GM10266 (cell line): ENCODE data around the gene SLC25A30.

Experiments
- DNase-seq: peaks from one replicate; pipeline ENCODE4 v3.0.0; 2012; ENCODE audit errors: extremely low spot score
- CTCF ChIP-seq: IDR thresholded peaks from 2 replicates; pipeline ENCODE4 v1.5.1; 2012; ENCODE audit warnings: mild to moderate bottlenecking, low read depth; ENCODE audit not compliant: control insufficient read depth, insufficient read depth; ENCODE audit errors: missing control alignments

The SLC25A30 gene

DNA sequence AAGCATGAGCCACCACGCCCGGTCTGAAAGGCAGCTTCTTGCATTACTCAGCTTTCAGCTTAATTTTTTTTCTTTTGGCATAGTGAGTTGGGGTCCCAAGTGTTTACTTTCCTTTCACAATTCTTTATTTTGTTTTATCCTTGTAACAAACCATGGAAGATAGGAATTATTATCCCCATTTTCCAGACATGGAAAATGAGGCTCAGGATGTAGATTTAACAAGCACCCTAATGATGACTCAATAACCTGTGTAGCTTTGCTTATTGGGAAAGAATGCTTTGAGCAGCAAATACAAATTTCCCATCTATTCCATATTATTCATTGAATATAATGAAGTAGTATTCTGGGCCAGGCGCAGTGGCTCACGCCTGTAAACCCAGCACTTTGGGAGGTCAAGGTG is 33.1 kb upstream of the SLC25A30 start:
- no peak for TF ChIP-seq CTCF
- no peak for DNase-seq

GRCh38 chr13:45448965-45449559 is 30.9 kb upstream of the SLC25A30 start:
- no peak for DNase-seq

GRCh38 chr13:45447050-45447661 is 29.0 kb upstream of the SLC25A30 start:
- no peak for TF ChIP-seq CTCF
- no peak for DNase-seq

More at GRCh38 chr13:45448965-45449559, 30.9 kb upstream of the SLC25A30 start:
- TF ChIP-seq CTCF, result no peak

DNA sequence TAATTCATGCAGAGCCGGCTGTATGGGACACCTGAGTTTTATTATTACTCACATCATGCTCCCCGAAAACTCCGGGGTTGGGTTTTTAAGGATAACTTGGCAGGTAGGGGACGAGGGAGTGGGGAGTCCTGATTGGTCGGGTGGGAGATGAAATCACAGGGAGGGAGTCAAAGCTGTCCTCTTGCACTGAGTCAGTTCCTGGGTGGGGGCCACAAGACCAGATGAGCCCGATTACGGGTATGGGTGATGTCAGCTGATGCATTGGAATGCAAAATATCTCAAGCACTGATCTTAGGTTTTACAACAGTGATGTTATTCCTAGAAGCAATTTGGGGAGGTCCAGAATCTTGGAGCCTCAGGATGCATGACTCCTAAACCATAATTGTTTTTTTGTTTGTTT is 28.0 kb upstream of the SLC25A30 start:
- DNase-seq, result no peak
- no peak for TF ChIP-seq CTCF

- TF ChIP-seq CTCF, result no peak
- DNase-seq, result no peak
These were observed 26.9 kb upstream of the SLC25A30 start for GRCh38 chr13:45445053-45445452.

GRCh38 chr13:45441633-45442032 is 23.5 kb upstream of the SLC25A30 start:
- DNase-seq, result peak; percentile 25
- no peak for TF ChIP-seq CTCF

- DNase-seq, result no peak
- no peak for TF ChIP-seq CTCF
These were observed 21.7 kb upstream of the SLC25A30 start for GRCh38 chr13:45439781-45440462.
